ENCODE results near the gene FAM240A. TPM values are rescaled to one million over a fixed set of nuclear protein-coding genes. Genes with fewer than 3 reads are reported as not detected.

The FAM240A gene
- total RNA-seq, 2 donors from 2014 or later, result 0.32 TPM; not detected in 1

DNA sequence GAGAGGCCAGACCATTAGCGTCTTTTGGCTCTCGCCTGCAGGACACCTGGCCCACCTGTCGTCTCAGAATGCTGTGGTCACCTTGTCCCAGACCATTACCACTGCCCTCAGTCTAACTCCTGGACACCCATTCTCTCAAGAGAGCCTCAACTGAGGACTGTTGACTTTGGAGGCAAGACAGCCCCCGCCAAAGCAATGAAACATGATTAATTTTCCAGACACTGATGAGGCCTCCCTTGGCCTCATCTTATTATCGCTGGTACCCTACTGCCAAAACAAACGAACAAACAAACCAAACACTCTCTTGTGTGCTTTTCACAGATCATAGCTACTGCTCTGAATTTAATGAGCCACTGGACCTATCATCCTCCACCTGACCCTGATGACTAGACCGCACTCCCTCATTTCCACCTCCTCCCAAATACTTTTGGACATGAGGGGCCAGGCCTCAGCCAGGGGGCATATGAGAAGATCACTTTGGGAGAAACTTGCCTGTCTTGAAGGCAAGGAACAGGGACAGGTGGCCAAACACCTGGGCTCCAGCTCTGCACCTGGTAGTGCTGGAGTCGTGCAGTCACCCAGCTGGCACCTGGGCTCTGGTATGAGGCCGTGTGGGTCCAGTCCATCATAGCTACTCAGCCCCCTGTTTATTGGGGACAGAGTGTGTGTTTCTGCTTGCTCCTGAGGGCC, 53.6 kb downstream of the FAM240A start:
- no peak for DNase-seq (ENCODE audit: low spot score)
- Histone ChIP-seq H3K9me3 (no peaks in the 10 kb centered on the region), H3K4me1 (replicated peaks) (peaks cover 6% of the 10 kb centered on the region), H3K27ac (no peak overlapping the region), H3K27me3 (replicated peaks; ENCODE audit: insufficient read depth) (no peaks in the 10 kb centered on the region), H3K36me3 (no peaks in the 10 kb centered on the region), H3K4me3 (no peak overlapping the region)
- WGBS, result 45% methylated on average over 9 of the region's 9 CpGs
- no peak for TF ChIP-seq CTCF (IDR thresholded peaks at IDR 0.05)
- no peak for TF ChIP-seq POLR2AphosphoS5 (IDR thresholded peaks at IDR 0.05)
- no peak for TF ChIP-seq POLR2A (IDR thresholded peaks at IDR 0.05)
- intact Hi-C loops (cut with DNase I), result no loop called here

DNA sequence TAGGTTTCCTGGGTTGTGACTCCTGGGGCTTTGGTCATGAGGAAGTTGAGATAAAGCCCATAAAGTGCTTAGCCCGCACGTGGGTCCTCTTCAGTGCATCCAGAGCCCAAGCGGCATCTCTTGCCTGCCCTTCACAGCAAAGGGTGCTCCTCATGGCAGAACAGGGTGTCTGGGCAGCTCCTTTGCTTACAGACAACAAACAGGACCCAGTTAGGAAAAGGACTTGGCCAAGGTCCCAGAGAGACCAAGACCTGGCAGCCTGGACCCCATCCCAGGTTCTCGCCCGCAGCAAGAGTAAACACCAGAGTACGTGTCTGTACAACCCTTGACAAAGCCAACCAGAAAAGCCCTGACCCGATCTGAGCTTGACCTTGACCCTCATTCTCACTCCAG, 54.1 kb downstream of the FAM240A start:
- no peak overlapping the region for H3K27ac ChIP-seq
- DNase-seq (ENCODE audit: low spot score), result peak; percentile 64
- intact Hi-C loops (cut with DNase I), result no loop called here
- no peak overlapping the region for H3K4me3 ChIP-seq
- H3K4me1 ChIP-seq (replicated peaks), result peaks cover 6% of the 10 kb centered on the region
- 40% methylated on average over 7 of the region's 7 CpGs for WGBS
- TF ChIP-seq CTCF (IDR thresholded peaks at IDR 0.05) (no peak), POLR2A (IDR thresholded peaks at IDR 0.05) (no peak), POLR2AphosphoS5 (IDR thresholded peaks at IDR 0.05) (peak; percentile 27)
- no peaks in the 10 kb centered on the region for H3K36me3 ChIP-seq
- H3K27me3 ChIP-seq (replicated peaks; ENCODE audit: insufficient read depth), result no peaks in the 10 kb centered on the region
- no peaks in the 10 kb centered on the region for H3K9me3 ChIP-seq

DNA sequence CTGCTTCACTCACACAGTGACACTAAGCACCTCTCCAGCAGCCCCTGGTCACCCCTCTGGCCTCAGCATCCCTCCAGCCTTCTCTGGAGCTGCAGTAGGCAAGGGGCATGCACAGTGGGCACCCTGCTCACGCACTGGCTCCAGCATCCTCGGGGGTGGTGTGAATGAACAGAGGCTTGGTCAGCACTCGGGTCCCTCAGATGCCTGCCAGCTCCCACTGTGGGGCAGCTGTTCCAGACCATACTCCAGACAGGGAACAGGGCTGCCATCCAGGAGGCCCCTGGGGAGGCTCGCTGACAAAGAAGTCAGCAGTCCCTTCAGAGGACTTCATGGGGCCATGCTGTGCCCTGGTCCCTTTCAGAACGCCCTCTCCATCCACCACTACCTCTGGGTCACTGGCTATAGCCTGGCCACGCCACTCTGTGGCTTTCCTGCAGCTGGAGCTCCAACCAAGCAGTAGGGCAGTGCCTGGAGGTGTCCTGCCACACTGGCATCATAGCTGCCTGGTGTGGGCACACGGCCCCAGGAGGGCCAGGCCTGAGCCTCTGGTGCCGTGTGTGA, 54.8 kb downstream of the FAM240A start:
- H3K27me3 ChIP-seq (replicated peaks; ENCODE audit: insufficient read depth), result no peaks in the 10 kb centered on the region
- intact Hi-C loops (cut with DNase I), result no loop called here
- no peaks in the 10 kb centered on the region for H3K36me3 ChIP-seq
- H3K4me1 ChIP-seq (replicated peaks), result peaks cover 6% of the 10 kb centered on the region
- no peak overlapping the region for H3K4me3 ChIP-seq
- H3K9me3 ChIP-seq, result no peaks in the 10 kb centered on the region
- no peak for DNase-seq (ENCODE audit: low spot score)
- TF ChIP-seq POLR2AphosphoS5 (IDR thresholded peaks at IDR 0.05) (no peak), CTCF (IDR thresholded peaks at IDR 0.05) (no peak), POLR2A (IDR thresholded peaks at IDR 0.05) (no peak)
- 93% methylated on average over 6 of the region's 8 CpGs for WGBS
- H3K27ac ChIP-seq, result no peak overlapping the region

- Histone ChIP-seq H3K4me3 (no peak overlapping the region), H3K27ac (no peak overlapping the region)
- TF ChIP-seq CTCF (IDR thresholded peaks at IDR 0.05), result no peak
- TF ChIP-seq POLR2AphosphoS5 (IDR thresholded peaks at IDR 0.05), result no peak
- TF ChIP-seq POLR2A (IDR thresholded peaks at IDR 0.05), result no peak
These were observed 55.3 kb downstream of the FAM240A start for GRCh38 chr3:46667657-46668056.

GRCh38 chr3:46668116-46668515, 55.8 kb downstream of the FAM240A start:
- H3K9me3 ChIP-seq, result no peaks in the 10 kb centered on the region
- no peaks in the 10 kb centered on the region for H3K36me3 ChIP-seq
- no peak for DNase-seq (ENCODE audit: low spot score)
- intact Hi-C loops (cut with DNase I), result no loop called here
- H3K4me3 ChIP-seq, result no peak overlapping the region
- no peak overlapping the region for H3K27ac ChIP-seq
- TF ChIP-seq POLR2A (IDR thresholded peaks at IDR 0.05) (no peak), POLR2AphosphoS5 (IDR thresholded peaks at IDR 0.05) (no peak), CTCF (IDR thresholded peaks at IDR 0.05) (no peak)
- H3K4me1 ChIP-seq (replicated peaks), result peaks cover 6% of the 10 kb centered on the region
- no peaks in the 10 kb centered on the region for H3K27me3 ChIP-seq (replicated peaks; ENCODE audit: insufficient read depth)
- 77% methylated on average over 8 of the region's 8 CpGs for WGBS

More at GRCh38 chr3:46667657-46668056, 55.3 kb downstream of the FAM240A start:
- no peak for DNase-seq (ENCODE audit: low spot score)
- intact Hi-C loops (cut with DNase I), result no loop called here
- WGBS, result 96% methylated on average over 9 of the region's 9 CpGs
- no peaks in the 10 kb centered on the region for H3K27me3 ChIP-seq (replicated peaks; ENCODE audit: insufficient read depth)
- H3K36me3 ChIP-seq, result no peaks in the 10 kb centered on the region
- peaks cover 6% of the 10 kb centered on the region for H3K4me1 ChIP-seq (replicated peaks)
- no peaks in the 10 kb centered on the region for H3K9me3 ChIP-seq

Data from prostate gland (tissue), 2 donors.